GM12878 (cell line): Measurements from ENCODE around the gene PRKAG2. TPM values are rescaled to one million over a fixed set of nuclear protein-coding genes. Genes with fewer than 3 reads are reported as not detected.

Source experiments
- ATAC-seq: fragments of 200-7000 bp; cut with Tn5 transposase; 3 replicates; pipeline ENCODE4 v1.9.1; 2020; ENCODE audit warnings: mild to moderate bottlenecking, moderate library complexity
- BruUV-seq: library from RNA; stranded (reverse); fragments of 400-500 nt; replicated peaks from 2 replicates; lab custom pipeline; 2021; lab: Mats Ljungman, UMichigan
- CTCF ChIA-PET: fragments of 300-600 bp; sonication (Branson Sonifier 250); formaldehyde crosslinking; extraction: SDS; loops from one replicate; lab custom pipeline; 2021; ENCODE audit warnings: inconsistent platforms; lab: Yijun Ruan, JAX
- POLR2A ChIA-PET: fragments of 350-600 bp; formaldehyde crosslinking; extraction: SDS; loops from one replicate; lab custom pipeline; 2021; ENCODE audit warnings: inconsistent platforms; lab: Charles Lee
- RAD21 ChIA-PET: fragments of 300-600 bp; sonication (Branson Sonifier 250); formaldehyde crosslinking; loops from one replicate; lab custom pipeline; 2023; ENCODE audit warnings: antibody characterized with exemption; ENCODE audit not compliant: unreplicated experiment; lab: Charles Lee
- SMC1A ChIA-PET: fragments of 300-600 bp; sonication (Branson Sonifier 250); formaldehyde crosslinking; loops from one replicate; lab custom pipeline; 2023; ENCODE audit not compliant: unreplicated experiment, uncharacterized antibody; lab: Charles Lee
- DNase-seq: peaks from one replicate; pipeline ENCODE4 v3.0.0-alpha.2; 2011; ENCODE audit warnings: low read depth, low spot score
- FAIRE-seq: peaks from 3 replicates; lab custom pipeline; 2011; peaks lifted over from hg19 to GRCh38; lab: Jason Lieb, UNC
- H2AFZ ChIP-seq: 2 replicates; pipeline ENCODE4 v1.6.0; 2011; ENCODE audit warnings: low read depth, low read length, control low read depth; ENCODE audit not compliant: control insufficient read depth
- H3K27ac ChIP-seq: 2 replicates; pipeline ENCODE4 v1.5.1; 2011; ENCODE audit warnings: control low read depth; ENCODE audit not compliant: control insufficient read depth, insufficient read depth
- H3K27me3 ChIP-seq, 2 experiments: replicated peaks in 1 of 2; 2 replicates each; pipeline versions ENCODE4 v1.6.0 to v1.6.1; 2011; ENCODE audit warnings: low read length in 1 of 2; ENCODE audit not compliant: control insufficient read depth in 2 of 2, insufficient read depth in 2 of 2
- H3K36me3 ChIP-seq, 2 experiments: 2 replicates each; pipeline ENCODE4 v1.5.1; 2011; ENCODE audit warnings: low read length in 1 of 2; ENCODE audit not compliant: control insufficient read depth in 2 of 2, insufficient read depth in 2 of 2
- H3K4me1 ChIP-seq: 2 replicates; pipeline ENCODE4 v1.6.1; 2011; ENCODE audit warnings: mild to moderate bottlenecking, low read length, moderate library complexity, mixed read lengths; ENCODE audit not compliant: control insufficient read depth, insufficient read depth
- H3K4me2 ChIP-seq: 2 replicates; pipeline ENCODE4 v1.6.0; 2011; ENCODE audit warnings: control low read depth; ENCODE audit not compliant: control insufficient read depth, insufficient read depth
- H3K4me3 ChIP-seq: fragments of 200-600 bp; sonication (generic); 2 replicates; pipeline ENCODE4 v1.5.1; 2016
- H3K79me2 ChIP-seq: 2 replicates; pipeline ENCODE4 v1.6.0; 2011; ENCODE audit warnings: low read length; ENCODE audit not compliant: control insufficient read depth, insufficient read depth
- H3K9ac ChIP-seq: 2 replicates; pipeline ENCODE4 v1.8.0; 2011; ENCODE audit warnings: low read length, control low read depth, mixed read lengths; ENCODE audit not compliant: control insufficient read depth, insufficient read depth
- H3K9me3 ChIP-seq: replicated peaks from 3 replicates; pipeline ENCODE4 v1.5.1; 2011; ENCODE audit warnings: mild to moderate bottlenecking, low read length; ENCODE audit not compliant: control insufficient read depth, insufficient read depth
- H4K20me1 ChIP-seq: 2 replicates; pipeline ENCODE4 v1.6.0; 2011; ENCODE audit not compliant: control insufficient read depth, insufficient read depth
- NFYB ChIP-seq: IDR thresholded peaks from 2 replicates; pipeline ENCODE4 v1.6.1; 2011; ENCODE audit warnings: low read depth, mild to moderate bottlenecking, low read length, improper control_type of control experiment, moderate library complexity; ENCODE audit not compliant: insufficient read depth
- PKNOX1 ChIP-seq: fragments of 450-650 bp; IDR thresholded peaks from 2 replicates; pipeline ENCODE4 v1.6.1; 2016; ENCODE audit warnings: mild to moderate bottlenecking
- TBL1XR1 ChIP-seq: IDR thresholded peaks from 2 replicates; pipeline ENCODE4 v1.6.1; 2012; ENCODE audit warnings: low read depth, low read length, improper control_type of control experiment
- ZBED1 ChIP-seq: IDR thresholded peaks from 2 replicates; pipeline ENCODE4 v1.6.1; 2016; ENCODE audit warnings: borderline replicate concordance
- ZBTB40 ChIP-seq: fragments of 450-650 bp; IDR thresholded peaks from 2 replicates; pipeline ENCODE4 v1.6.1; 2016; ENCODE audit warnings: mild to moderate bottlenecking, moderate library complexity, borderline replicate concordance
- WGBS: methylation state at CpG from one replicate; pipeline ENCODE4 v1.1.6; 2016; ENCODE audit warnings: low lambda C conversion rate; ENCODE audit not compliant: insufficient replicate concordance, insufficient coverage; ENCODE audit errors: missing lambda C conversion rate; 5-methylcytosine and 5-hydroxymethylcytosine counted together
- in situ Hi-C: fragments of 300-500 bp; cut with MboI; formaldehyde crosslinking; loops from 9 replicates; pipeline ENCODE4 v1.14.3; 2018; ENCODE audit warnings: mixed read lengths
- intact Hi-C: fragments of 100-400 bp; cut with micrococcal nuclease; formaldehyde crosslinking; loops from one replicate; pipeline ENCODE4 v1.14.2; 2022; ENCODE audit not compliant: unreplicated experiment
- polyA plus RNA-seq, 11 experiments: library from polyadenylated mRNA; depleted of rRNA in 4 of 11; unstranded in 6 of 11; stranded (reverse) in 5 of 11; fragments of >200 nt; fragmentation: Nextera tagmentation in 4 of 11; fragmentation: Illumina TruSeq in 1 of 11; extraction: Ambion mirVana in 4 of 11; extraction: Trizol in 1 of 11; gene quantifications; 1 replicate in 1 of 11; 2 replicates in 10 of 11; pipeline versions ENCODE4 v1.2.1 to v1.2.3, GENCODE V29; 2011 to 2016; ENCODE audit warnings: inconsistent platforms in 2 of 11, missing spikeins in 2 of 11, low read depth in 1 of 11
- total RNA-seq, 4 experiments: library from RNA; depleted of rRNA in 3 of 4; stranded (reverse); fragments of >200 nt in 3 of 4; fragmentation: Illumina TruSeq in 1 of 4; extraction: Trizol in 1 of 4; gene quantifications; 2 replicates each; pipeline versions ENCODE4 v1.2.1 to v1.2.3, GENCODE V29; 2013 to 2021

PRKAG2 gene
- total and polyA plus RNA-seq, 10 of the 15 experiments (the other 5 are each of a cell fraction or from before 2014, with no cell fraction given), result 3.4 to 8.9 (median 6.8) TPM

GRCh38 chr7:151730591-151730990, 146.3 kb downstream of the PRKAG2 start:
- CTCF ChIA-PET, result no interaction called here
- in situ Hi-C loops, result no loop called here
- FAIRE-seq, result no peak

GRCh38 chr7:151729521-151729921, 147.4 kb downstream of the PRKAG2 start:
- no peaks in the 10 kb centered on the region for H3K36me3 ChIP-seq
- ChIA-PET SMC1A (no interaction called here), POLR2A (no interaction called here), RAD21 (no interaction called here)
- no peaks in the 10 kb centered on the region for H3K9me3 ChIP-seq
- ATAC-seq, result no peak
- H3K4me2 ChIP-seq, result no peak overlapping the region
- no peaks in the 10 kb centered on the region for H3K79me2 ChIP-seq
- BruUV-seq, result no TSS peak
- H3K4me3 ChIP-seq, result no peak overlapping the region
- H3K4me1 ChIP-seq, result no peaks in the 10 kb centered on the region; the same call in 1 of the 2 replicates
- no peak overlapping the region for H3K27ac ChIP-seq
- no peaks in the 10 kb centered on the region for H4K20me1 ChIP-seq
- no peak overlapping the region for H3K9ac ChIP-seq
- TF ChIP-seq TBL1XR1 (no peak), ZBTB40 (no peak), PKNOX1 (no peak), ZBED1 (no peak)
- TF ChIP-seq, all 136 proteins: peak for 0
- CTCF ChIA-PET, result no interaction called here
- H3K27me3 ChIP-seq, result no peaks in the 10 kb centered on the region
- in situ Hi-C loops (no loop called here), intact Hi-C loops (no loop called here)
- H2AFZ ChIP-seq, result no peak overlapping the region
- 82% methylated on average over 15 of the region's 15 CpGs for WGBS
- DNase-seq (no peak), FAIRE-seq (no peak)

More at GRCh38 chr7:151730591-151730990, 146.3 kb downstream of the PRKAG2 start:
- Histone ChIP-seq H3K79me2 (no peaks in the 10 kb centered on the region), H2AFZ (no peak overlapping the region), H3K9ac (no peak overlapping the region), H3K36me3 (no peaks in the 10 kb centered on the region), H3K4me3 (no peak overlapping the region), H3K9me3 (no peaks in the 10 kb centered on the region), H3K27me3 (no peaks in the 10 kb centered on the region), H3K4me1 (no peaks in the 10 kb centered on the region), H3K4me2 (no peak overlapping the region), H4K20me1 (no peaks in the 10 kb centered on the region), H3K27ac (no peak overlapping the region)
- no peak for TF ChIP-seq NFYB
- BruUV-seq, result no TSS peak
- no peak for DNase-seq
- SMC1A ChIA-PET, result no interaction called here
- RAD21 ChIA-PET, result no interaction called here
- ATAC-seq, result no peak
- intact Hi-C loops, result no loop called here
- POLR2A ChIA-PET, result no interaction called here
- WGBS, result 71% methylated on average over 8 of the region's 9 CpGs
